NOMO-1 (cell line): Measurements from ENCODE around the gene TMEM60.
"Not testable (repeated sequence)": the region's sequence is repeated elsewhere in the genome, so short reads cannot be mapped to it uniquely, and the experiment has no call there.

Experiments used
- DNase-seq, 2 experiments: peaks; one replicate each; lab custom pipeline; 2025; ENCODE audit not compliant: unreplicated experiment in 2 of 2; lab: John Stamatoyannopoulos, UW

Gene TMEM60, protein sequence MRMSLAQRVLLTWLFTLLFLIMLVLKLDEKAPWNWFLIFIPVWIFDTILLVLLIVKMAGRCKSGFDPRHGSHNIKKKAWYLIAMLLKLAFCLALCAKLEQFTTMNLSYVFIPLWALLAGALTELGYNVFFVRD

DNA sequence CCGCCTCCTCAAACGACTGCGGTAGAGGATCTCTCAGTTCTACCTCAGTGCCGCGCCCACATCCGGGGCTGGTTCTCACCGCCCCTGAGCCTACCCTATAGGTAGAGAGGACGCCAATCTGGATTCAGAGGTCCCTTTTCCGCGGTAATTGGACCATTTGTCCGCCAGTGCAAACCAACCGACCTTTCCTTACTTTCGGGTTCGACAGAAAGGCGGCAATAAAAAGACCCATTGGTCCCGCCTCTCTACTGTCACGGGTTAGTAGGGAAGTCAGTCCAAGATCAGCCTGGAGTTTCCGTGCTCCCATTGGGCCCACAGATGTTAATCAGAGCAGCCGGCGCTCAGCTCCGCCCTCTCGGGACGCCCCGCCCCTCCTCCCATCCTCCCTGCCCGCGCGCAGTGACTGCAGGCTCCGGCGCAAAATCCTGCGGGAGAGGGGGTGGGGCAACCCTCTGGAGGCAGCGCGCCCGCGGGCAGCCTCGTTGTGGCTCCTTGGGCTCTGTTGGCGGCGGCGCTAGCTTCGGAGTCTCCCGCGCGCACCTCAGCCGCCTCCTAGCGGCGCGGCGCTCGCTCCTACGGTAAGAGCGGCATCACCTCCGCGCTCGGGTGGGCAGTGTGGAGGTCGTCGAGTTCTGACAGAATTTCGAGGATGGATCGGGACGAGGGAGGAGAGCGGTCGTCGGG is at the start of gene TMEM60, which contains the start of gene PHTF2:
TMEM60 (minus strand) TSS at position 41 of the 684 bp plus-strand sequence. CDS start 4,061 bp downstream, outside the sequence.
PHTF2 (plus strand) TSS at position 380 of the 684 bp plus-strand sequence.
- peak; percentile 100 for DNase-seq

DNA sequence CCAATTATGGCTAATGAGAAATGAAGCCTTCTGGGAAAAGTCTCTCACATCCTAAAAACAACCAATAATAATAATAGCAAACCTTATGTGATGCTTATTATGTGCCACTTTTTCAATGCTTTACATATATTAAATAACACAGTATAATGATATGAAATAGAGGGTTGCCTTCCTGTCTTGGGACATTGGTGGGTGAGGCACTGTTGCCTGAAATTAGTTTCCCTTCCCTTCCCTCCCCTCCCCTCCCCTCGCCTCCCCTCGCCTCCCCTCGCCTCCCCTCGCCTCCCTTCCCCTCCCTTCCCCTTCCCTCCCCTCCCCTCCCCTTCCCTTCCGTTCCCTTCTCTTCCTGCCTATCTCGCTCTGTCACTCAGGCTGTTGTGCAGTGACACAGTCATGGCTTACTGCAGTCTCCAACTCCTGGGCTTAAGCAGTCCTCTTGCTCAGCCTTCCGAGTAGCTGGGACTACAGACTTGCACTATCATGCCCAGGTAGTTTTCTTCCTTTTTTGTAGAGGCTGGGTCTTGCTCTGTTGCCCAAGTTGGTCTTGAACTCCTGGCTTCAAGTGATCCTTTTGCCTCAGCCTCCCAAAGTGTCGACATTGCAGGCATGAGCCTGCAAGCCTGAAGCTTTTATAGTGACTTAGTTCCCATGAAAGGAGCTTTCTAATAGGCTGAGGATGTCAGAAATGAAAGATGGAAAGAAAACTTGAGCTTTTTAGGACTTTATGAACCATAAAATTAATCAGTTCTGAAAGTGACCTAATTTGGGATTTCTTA is 48.3 kb upstream of the TMEM60 start:
- DNase-seq = no peak

DNA sequence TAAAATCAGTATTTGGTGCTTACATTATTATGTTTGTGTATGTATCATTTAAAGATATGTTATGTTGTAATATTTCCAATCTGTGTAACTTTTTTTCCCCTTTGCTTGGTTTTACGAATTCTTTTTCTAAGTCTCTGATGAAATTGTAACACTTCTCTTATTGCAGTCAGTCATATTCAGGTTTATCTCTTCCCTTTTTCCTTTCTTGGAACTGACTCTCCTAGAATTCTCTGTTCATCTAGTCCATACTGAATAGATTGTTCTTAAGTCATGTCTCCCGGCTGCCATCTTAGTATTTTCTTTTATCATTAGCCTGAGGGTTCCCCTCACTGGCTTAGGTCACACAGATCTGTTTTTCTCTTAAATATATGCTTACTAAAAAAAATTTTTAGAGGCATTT is 45.0 kb upstream of the TMEM60 start:
- no peak for DNase-seq

DNA sequence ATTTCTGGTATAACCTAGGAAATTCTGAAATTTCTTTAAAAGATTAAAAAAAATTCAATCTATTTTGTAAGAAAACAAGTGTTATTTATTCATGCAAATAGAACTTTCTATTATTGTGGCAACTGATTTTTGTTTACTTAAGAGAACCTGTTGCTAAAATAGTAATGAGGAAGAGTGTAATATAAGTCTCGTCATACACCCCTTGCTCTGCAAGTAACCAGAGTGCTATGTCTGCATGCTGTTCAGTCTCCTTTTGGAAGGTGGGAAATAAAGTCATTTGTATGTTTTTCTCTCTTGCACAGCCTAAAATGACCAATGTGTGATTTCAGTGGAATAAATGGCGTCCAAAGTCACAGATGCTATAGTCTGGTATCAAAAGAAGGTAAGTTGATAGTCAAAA is 41.7 kb upstream of the TMEM60 start:
- DNase-seq = no peak

DNA sequence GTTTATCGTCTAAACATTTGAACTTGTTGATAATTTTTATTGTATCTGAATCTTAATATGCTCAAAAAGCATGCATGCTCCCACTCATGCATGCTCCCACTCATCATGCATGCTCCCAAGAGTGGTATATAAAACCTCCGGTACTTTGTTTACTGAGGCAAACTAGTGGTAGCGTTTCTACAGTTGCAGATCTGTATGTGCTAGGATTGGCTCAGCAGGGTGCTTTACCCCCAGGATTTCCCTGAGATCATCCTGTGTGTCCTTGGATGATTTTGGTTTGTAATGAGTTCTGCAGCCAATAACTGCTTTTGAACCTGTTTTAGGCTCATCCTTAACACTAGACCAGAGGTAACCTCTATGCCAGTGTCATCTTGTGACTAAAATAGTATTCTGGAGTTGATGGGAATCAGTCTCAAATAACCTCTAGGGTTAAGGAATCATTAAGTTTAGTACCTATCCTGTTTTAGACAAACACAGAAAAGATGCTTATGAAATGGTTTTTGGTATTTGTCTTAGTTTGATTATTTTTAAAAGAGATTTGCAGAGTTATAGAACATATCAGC is 40.8 kb upstream of the TMEM60 start:
- no peak for DNase-seq

DNA sequence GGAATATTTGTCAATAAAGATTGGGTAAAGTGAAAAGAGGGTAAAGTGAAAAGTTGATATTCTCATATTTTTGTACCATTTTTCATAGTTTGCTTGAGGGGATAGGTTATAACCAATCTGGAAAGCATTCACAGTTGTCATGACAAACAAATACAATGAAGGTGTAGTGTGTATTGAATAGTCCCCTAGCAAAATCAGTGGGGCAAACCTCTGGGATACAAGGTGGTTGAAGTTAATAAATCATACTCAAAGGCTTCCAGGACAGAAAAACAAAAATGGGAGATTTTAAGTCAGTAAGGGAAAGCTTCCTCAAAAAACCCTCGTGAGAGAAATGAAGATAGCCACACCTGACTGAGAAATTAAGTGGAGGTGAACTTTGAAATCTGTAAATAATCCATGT is 39.7 kb upstream of the TMEM60 start:
- DNase-seq = no peak

DNA sequence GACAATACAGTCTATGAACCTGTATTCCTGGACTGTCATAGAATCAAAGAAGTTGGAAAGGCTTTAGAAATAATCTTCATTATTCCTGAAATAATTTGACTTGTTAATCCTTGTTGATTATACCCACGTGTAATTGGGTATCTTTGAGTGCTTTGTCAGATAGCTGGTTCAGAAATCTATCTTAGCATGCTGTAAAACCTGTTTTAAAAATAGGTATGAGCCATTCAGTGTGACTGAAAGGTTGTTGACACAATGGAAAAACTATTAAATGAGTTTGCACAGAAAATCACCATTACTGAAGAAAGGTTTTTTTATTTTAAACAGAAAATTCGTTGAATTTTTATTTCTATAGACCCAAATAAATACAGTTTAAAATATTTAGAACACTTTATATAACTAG is 39.0 kb upstream of the TMEM60 start:
- DNase-seq = no peak

DNA sequence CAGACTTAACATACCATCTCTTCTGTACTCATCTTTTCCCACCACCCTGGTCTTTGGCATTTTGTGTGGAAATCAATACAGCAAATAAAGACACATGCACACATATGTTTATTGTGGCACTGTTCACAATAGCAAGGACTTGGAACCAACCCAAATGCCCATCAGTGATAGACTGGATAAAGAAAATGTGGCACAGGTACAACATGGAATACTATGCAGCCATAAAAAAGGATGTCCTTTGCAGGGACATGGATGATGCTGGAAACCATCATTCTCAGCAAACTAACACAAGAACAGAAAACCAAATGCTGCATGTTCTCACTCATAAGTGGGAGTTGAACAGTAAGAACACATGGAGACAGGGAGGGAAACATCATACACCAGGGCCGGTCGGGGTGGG is 38.2 kb upstream of the TMEM60 start:
- DNase-seq = not testable (repeated sequence)

DNA sequence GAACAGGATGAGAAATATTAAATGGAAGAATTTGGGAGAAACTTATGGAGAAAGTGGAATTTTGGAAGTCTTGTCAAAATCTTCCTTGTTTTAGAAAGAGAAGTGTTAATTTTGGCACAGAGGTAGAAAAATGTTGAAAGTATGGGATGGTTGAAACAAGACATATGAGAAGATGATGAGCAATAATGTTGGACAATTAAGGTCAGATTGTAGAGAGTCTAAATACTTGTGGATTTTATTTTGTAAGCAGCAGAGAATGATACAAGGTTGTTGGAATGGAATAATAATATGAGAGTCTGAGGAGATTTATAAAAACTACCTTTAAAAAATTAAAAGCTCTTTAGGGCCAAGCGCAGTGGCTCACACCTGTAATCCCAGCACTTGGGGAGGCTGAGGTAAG is 34.9 kb upstream of the TMEM60 start:
- no peak for DNase-seq

DNA sequence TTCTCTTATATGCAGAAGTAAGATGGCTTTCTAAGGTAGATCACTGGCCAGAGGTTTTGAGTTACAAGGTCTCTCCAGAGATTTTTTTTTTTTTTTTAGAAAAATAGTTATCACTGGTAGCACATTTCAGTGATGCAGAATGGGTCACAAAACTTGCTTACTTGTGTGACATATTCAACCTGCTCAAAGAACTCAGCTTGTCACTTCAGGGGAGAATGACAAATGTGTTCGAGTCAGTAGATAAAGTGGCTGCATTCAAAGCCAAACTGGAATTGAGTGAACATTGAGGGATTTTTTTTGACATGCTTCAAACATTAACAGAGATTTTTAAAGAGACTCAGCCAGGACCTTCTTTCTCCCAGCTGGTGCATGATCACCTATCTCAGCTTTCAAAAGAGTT is 33.7 kb upstream of the TMEM60 start:
- no peak for DNase-seq

DNA sequence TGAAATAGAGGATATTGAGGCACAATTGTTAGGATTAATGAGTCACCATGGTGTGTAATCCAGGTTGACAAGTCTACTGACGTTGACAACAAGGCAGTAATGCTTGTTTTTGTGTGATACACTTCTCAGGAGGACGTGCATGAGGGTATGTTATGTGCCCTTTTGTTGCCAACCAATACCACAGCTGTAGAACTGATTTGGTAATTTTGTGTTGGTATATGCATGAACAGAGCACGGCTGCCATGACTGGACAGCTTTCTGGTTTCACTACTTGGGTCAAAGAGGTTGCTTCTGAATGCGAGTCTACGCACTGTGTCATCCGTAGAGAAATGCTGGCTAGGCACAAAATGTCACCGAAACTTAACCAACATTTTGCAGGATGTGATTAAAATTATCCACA is 33.2 kb upstream of the TMEM60 start:
- no peak for DNase-seq

DNA sequence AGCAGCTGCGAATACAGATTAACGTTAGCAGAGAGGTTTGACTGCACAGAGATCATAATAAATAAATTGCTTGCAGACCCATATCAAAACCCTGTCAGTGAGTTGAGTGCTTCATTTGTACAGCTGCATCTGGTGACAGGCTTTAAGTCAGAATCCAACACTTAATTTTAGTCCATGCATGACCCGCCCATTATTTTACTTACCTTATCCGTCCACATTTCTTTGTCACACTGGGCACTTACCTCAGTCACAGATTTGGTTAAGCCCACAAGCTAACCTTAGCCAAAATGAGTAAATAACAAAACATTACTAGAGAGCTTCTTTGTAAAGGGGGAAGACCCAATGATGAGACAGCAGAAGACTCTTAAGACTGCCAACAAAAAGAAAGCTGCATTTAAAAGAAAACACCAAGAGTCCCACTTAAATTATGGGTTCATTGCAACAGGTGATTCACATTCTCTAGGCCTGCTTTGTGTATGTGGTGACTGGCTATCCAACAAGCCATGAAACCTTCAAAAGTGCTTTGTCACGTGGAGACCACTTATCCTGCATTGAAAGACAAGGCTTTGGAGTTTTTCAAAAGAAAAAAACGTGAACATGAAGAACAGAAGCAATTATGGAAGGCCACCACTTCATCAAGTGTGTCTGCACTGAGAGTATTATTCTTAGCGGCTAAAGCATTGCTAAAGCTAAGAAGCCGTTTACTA is 32.6 kb upstream of the TMEM60 start:
- DNase-seq = no peak

DNA sequence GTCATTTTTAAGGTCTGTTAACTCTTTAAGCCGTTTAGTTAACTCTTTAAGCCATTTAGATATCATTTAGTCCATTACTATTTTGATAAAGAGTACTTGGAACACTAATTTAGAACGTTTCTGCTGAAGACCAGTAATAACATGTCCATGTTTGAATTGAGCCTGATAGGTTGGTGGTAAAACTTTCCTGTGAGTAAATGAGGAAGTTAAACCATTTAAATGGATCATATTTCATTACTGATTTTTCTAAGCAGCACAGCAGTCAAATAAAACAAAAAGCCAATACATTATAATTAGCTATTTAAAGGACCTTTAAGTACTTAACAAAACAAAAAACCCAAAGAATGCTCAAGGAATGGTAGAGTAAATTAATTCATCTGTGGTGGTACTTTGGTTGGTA is 29.8 kb upstream of the TMEM60 start:
- peak; percentile 35 to 80 for DNase-seq

DNA sequence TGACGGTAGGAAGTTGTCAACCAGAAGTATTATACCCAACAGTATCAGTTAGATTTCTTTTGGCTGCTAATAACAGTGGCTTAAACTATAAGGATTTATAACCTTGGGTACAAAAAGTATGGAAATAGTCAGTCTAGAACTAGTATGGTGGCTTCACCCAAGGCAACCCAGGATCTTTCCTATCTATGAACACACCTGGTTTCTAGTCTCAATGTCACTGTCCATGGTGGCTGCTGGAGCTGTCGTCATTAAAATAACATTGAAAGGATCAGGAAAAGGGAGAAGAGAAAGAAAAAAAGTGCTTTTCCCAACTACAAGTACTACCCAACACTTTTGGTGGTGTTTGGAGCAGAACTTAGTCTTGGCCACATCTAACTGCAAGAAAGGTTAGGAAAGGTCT is 28.1 kb upstream of the TMEM60 start:
- no peak for DNase-seq

DNA sequence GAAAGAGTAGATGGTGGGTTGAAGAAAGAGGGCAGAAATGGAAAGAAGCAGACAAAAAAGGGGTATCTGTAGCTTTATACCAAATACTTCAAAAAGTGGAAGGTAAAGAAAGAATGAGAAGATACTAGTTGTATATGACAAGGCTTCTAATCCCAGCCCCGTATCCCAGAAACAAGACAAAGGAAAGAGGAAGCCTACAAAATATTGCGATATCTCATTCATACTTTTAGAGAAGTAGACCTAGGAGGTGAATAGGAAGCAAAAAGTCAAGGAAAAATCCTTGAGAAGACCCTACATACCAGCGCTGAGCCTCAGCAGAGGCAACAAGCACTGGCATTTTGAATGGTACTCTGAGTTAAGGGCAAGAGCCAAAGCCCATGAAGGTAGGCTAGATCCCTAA is 26.9 kb upstream of the TMEM60 start:
- peak; percentile 38 to 57 for DNase-seq

DNA sequence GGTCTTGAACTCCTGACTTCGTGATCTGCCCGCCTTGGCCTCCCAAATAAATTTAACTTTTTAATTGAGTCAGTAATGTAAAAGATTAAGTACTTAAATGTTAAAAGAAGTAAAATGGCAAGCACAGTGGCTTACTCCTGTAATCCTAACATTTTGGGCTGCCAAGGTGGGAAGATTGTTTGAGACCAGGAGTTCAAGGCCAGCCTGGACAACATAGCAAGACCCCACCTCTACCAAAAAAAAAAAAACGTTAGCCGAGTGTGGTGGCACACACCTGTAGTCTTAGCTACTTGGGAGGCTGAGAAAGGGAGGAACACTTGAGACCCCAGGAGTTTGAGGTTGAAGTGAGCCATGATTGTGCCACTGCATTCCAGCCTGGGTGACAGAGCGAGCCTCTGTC is 26.4 kb upstream of the TMEM60 start:
- no peak for DNase-seq

DNA sequence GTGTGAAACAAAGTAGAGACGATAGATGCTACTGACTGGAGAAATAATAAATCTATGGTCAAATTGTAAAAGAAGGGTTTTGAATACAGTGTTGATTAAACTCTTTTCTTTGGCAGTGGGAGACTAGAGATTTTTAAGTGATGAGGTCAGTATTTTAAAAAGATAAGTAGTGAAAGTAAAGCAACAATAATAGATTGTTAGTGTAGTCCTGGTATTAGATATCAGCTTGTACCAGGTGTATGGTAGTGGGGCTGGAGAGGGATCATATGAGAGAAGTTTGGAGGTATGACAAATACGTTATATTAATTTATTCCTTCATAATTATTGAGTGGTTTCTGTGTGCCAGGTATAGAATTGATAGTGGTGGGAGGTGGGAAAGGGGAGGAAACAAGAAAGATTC is 25.6 kb upstream of the TMEM60 start:
- no peak for DNase-seq

DNA sequence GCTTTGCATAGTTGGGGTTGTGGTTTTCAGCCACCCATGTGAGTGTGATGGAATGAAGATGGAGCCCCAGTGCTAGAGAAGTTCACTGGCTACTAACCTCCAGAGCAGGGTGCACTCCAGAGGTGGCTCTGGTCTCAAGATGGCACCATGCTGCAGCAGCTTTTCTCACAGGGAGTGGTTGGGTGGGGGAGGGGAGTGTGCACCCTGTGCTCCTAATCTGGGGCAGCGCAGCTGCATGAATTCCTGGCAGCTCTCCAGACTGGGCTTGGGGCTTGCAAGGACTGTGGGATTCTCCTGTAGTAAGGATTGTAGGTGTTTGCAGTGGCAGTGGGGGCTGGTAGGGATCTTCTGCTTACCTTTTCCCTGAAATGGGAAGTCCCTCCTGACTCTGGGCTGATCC is 24.0 kb upstream of the TMEM60 start:
- no peak for DNase-seq

DNA sequence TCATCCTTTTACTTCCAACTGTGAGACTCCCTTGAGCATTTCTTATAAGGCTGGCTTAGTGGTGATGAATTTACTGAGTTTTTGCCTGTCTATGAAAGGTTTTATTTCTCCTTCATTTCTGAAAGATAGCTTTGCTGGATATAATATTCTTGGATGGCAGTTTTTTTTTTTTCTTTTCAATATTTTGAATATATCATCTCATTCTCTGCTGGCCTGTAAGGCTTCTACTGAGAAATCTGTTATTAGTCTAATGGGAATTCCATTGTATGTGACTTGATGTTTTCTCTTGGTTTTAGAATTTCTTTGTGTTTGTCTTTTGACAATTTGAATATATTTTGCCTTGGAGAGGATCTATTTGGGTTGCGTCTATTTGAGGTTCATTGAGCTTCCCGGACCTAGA is 22.7 kb upstream of the TMEM60 start:
- DNase-seq = no peak

DNA sequence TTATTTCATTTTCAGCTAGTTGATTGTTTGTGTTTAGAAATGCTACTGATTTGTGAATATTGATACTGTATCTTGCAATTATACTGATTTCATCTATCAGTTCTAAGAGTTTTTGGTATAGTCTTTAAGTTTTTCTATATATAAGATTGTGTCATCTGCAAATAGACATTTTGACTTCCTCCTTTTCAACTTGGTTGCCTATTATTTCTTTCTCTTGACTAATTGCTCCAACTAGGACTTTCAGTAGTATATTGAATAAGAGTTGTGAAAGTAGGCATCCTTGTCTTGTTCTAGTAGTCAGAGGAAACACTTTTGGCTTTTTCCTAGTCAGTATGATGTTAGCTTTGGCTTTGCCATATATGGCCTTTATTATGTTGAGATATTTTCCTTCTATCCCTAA is 20.8 kb upstream of the TMEM60 start:
- DNase-seq = peak; percentile 53 to 94

DNA sequence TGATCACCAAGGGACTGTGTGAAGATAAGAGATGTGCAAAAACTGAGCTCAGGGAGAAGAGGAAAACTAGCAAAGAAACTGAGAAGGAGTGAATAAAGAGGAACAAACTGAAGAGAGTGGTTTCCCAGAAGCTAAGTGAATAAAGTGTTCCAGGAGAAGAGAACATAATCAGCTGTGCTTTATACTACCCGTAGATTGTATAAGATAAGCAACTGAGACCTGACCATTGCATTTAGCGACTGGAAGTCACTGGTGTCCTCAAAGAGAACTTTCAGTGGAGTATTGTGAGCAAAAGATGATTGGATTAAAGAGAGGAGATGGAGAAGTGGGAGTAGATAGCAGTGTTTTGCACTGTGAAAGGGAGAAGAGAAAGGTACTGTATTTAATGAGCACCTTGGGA is 14.9 kb upstream of the TMEM60 start:
- peak in 1 of 2 experiments; percentile 34 for DNase-seq
